ENCODE measurements around the gene MYLIP.

DNA sequence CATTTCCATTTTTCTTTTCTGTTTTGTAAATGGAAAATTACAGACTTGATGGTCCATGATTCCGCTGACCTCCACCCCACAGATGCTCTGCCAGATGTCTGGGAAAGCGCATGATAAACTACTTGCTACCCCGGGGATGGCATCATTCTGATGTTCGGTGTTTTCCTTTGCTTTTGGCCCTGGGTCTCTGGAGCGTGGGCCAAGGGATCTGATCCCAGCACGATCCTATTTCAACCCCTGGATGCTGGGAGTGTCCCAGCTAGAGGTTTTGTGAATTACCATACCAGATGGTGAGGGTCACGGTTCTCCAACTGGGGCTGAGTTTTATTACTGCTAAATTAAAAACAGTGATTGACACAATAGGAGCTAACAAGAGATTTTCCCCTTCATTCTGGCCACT lies 25.2 kb upstream of the MYLIP start:
- TF ChIP-seq, protein P1, sequence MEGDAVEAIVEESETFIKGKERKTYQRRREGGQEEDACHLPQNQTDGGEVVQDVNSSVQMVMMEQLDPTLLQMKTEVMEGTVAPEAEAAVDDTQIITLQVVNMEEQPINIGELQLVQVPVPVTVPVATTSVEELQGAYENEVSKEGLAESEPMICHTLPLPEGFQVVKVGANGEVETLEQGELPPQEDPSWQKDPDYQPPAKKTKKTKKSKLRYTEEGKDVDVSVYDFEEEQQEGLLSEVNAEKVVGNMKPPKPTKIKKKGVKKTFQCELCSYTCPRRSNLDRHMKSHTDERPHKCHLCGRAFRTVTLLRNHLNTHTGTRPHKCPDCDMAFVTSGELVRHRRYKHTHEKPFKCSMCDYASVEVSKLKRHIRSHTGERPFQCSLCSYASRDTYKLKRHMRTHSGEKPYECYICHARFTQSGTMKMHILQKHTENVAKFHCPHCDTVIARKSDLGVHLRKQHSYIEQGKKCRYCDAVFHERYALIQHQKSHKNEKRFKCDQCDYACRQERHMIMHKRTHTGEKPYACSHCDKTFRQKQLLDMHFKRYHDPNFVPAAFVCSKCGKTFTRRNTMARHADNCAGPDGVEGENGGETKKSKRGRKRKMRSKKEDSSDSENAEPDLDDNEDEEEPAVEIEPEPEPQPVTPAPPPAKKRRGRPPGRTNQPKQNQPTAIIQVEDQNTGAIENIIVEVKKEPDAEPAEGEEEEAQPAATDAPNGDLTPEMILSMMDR (IDR thresholded peaks at IDR 0.05) = no peak
- TF ChIP-seq POLR2A (IDR thresholded peaks at IDR 0.05) = no peak
